Measurements from ENCODE around the gene CACNA1D.

DNA sequence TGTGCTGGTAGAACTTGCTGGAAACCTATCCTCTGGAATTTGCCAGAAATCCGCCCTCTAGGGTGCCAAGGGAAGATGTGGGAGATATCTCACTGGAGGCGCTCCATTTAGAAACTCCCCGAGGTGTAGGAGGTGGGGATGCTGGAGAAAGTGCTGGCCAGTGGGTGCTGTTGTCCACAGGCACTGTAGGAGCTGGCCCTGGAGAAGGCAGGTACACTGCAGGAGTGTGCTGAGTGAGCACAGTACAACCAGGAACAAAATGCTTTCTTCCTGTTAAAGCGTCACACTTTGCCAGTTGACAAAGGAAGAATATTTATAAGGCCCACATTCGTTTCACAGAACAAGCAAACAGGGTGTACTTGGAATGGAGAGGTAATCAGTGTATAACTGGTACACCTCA, 119.9 kb downstream of the CACNA1D start:
- TF ChIP-seq PAX5 (IDR thresholded peaks at IDR 0.05; ENCODE audit: insufficient read depth, low read length, severe bottlenecking): no peak
- no peak for TF ChIP-seq POLR2AphosphoS5 (IDR thresholded peaks at IDR 0.05; ENCODE audit: low read depth, low read length)
